Activated CD4-positive, CD25-positive, alpha-beta regulatory T cell treated with anti-CD3 and anti-CD28 coated beads, Interleukin-2, amount 50 U/mL, for 16 hours (primary cell): ENCODE measurements around the gene NBPF6.
"Not testable (repeated sequence)": the region's sequence is repeated elsewhere in the genome, so short reads cannot be mapped to it uniquely, and the experiment has no call there.

Source experiments
- DNase-seq: peaks from one replicate; pipeline ENCODE4 v3.0.0-alpha.2; 2020; ENCODE audit warnings: low read depth, low spot score

Gene NBPF6

DNA sequence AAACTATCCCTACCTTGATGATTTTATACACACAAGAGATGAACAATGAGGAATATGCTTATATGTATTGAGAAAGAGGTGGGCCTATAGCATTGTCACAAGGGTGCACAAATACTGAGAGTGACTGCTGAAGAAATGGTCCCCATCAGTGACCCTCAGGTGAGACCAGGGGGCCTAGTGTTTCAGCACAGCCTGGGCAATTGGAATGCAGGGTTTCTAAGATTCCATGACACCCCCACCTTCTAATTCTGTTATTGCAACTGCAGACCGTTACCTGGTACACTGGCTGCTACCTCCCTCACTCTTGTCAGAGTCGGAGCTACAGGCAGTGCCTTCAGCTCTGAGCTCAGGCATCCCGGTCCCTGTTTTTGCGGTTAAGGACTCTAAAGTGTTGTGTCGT lies at the start of gene NBPF6:
Gene NBPF6, plus strand, starts transcription at position 301 of the 400 bp plus-strand sequence. CDS start 259 bp downstream, outside the sequence.
- DNase-seq = not testable (repeated sequence)

DNA sequence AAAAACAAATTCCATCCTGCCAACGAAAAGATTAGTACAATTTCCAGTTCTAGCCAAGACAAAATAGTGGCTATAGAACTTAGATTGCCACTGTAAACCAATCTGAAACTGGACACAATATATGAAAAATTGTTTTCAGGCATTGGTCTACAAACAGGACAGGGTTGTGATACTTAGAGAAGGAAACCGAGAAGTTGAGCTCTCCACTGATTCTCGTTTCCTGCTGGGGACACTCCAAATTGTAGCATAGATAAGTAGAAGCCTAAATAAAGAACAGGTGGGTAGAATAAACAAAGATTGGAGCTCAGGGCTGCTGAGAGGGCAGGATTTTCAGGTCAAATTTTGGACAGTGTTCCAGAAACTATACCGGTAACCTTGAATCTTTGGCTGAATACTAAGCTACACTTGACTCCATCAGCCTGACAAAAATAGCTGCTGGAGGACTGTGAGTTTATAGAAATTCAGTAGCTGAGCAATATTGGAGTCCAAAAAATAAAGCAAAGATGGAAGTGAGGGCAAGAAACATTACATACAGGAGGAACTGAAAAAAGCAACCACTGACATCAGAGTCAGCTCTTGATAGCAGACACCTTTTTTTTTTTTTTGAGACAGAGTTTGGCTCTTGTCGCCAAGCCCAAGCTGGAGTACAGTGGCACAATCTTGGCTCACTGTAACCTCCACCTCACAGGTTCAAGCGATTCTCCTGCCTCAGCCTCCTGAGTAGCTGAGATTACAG lies 38.9 kb upstream of the NBPF6 start:
- DNase-seq = not testable (repeated sequence)

DNA sequence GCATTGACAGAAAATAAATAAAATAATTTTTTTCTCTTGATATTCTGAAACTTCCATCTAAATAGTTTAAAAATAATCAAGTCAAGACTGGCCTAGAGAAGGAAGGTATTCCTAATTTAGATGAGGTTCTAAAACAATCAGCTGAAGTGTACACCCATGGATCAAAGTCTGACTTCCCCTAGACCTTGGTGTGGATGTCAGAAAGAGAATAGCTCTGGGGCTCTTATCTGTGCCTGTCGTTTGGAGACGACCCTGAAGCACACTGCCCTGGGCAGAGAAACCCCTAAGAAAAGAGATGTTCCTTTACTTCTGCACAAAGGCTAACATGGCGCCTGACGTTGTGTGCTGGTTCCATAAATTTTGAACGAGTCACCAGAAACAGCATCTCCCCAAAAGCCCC lies 30.0 kb upstream of the NBPF6 start:
- not testable (repeated sequence) for DNase-seq

DNA sequence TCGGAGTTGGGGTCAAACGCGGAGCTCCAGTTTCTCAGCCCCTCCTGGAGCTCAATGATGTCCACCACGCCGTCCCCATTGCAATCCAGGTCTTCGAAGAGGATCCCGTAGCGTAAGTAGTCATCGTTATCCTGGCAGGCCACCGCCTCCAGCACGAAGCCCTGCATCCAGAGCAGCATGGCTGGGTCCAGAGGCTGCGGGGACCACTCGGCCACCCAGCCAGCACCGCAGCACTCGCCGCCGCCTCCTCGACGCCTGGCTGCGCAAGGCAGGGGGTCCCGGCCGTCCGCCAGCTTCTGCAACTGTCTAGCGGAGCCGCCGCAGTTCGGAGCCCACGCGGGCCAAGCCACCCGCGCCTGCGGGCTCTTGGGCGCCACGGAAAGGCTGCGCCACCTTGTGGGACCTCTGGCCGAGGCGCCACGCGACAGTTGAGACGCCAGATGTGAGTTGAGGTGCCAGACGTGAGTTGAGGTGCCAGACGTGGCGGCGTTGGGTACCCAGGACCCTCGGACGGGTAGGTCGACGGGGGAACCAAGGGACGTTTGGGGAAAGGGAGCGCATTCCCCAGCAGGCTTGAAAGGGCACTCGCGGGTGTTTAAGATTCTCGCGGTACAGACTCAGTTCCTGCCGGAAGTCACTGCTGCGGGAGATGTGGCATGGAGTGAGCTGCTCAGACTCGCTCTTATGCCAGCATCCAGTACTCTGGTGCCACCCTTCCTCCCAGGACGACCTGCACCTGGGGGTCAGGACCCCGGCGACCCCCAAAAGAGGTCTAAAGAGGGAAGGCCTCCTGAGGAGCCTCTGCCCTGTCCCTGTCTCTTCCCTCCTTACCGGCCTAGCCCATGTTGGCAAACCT lies 28.9 kb upstream of the NBPF6 start:
- DNase-seq = not testable (repeated sequence)

DNA sequence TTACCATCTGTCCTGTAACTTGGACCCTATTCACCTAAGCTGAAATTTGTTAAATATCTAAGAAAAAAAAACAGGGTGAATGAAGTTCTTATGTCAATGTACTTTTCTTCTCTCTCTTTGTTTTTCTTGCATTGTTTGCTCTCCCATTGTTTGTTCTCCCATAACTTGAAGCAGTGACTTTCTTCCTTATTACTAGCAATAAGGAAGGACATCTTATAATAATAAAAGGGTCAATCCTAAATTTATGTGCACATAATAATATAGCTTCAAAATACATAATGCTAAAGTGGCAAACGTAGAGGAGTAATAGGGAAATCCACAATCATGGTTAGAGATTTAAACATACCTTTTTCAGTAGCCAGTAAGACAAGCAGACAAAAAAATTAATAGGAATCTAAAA lies 23.3 kb upstream of the NBPF6 start:
- not testable (repeated sequence) for DNase-seq

DNA sequence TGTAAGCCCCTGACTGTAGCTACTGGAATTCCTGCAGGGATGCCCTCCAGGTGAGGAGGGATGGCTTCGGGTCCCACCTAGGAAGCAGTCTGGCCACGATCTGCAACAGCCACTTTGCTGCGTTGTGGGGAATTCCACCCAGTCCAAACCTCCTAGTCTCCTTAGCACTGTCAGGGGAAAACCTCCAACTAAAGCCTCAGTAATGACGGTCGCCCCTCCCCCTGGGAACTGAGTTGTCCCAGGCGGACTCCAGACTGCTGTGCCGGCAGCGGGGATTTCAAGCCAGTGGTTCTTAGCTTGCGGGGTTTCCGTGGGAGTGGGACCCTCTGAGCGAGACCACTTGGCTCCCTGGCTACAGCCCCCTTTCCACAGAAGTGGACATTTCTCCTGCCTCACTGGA lies 18.1 kb upstream of the NBPF6 start:
- DNase-seq = not testable (repeated sequence)

DNA sequence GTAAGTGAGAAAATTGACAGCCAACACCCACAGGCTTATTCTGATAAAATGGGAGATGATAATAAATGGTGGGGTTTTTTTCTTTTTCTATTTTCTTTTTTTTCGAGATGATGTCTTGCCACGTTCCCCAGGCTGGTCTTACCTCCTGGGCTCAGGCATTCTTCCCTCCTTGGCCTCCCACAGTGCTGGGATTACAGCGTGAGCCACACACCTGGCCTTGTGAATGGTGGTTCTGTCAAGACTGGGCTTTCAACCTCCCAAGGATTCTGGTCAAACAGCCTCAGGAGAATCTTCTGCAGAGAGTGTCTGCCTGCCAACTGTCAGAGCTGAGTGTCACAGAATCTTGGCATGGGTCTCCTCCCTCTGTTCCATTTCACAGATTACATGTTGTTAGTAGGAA lies 16.7 kb upstream of the NBPF6 start:
- DNase-seq = not testable (repeated sequence)

DNA sequence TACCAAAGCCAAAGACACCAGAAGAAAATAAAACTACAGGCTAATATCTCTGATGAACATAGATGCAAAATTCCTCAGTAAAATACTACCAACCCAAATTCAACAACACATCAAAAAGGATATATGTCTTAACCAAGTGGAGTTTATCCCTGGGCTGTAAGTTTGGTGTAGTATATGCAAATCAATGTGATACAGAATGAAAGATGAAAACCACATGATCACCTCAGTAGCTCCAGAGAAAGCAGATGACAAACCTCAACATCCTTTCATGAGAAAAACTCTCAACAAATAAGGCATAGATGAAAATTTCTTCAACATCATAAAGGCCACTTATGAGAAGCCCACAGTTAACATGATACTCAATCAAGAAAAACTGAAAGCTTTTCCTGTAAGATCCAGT lies 11.6 kb upstream of the NBPF6 start:
- DNase-seq = not testable (repeated sequence)

DNA sequence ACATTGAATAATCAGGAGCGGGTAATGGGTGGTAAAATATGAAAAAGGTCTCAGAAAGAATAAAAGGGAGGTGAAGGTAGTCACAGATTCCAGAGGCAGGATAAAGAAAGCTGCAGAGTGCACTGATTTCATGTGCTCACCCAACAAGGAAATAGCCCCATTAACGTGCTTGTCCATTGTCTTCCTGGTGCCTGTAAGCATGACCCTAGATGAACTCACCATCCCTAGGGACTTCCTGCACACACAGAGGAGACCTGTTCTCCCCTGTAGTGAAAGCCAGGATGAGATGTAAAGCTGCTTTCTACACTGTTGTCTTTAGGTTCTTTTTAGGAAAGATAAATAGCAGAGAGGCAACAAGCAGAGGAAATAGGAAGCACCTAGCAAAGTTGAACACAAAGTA lies 4.4 kb downstream of the NBPF6 start:
- not testable (repeated sequence) for DNase-seq

GRCh38 chr1:108458661-108459060 lies 8.5 kb downstream of the NBPF6 start:
- DNase-seq = not testable (repeated sequence)

DNA sequence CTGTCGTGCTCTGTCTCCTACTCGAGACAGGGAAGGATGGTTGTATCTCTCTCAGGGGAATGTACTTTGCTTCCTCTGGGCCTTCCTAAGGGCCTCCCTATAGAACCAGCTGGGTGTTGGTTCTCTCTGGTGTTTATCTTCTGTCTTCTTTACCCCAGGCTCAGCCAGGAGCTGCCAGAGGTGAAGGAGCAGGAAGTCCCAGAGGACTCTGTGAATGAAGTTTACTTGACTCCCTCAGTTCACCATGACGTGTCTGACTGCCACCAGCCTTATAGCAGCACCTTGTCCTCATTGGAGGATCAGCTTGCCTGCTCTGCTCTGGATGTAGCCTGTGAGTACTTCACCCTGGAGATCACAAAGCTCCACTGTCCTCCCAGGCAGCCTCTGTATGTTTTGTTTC lies 11.6 kb downstream of the NBPF6 start:
- not testable (repeated sequence) for DNase-seq

- not testable (repeated sequence) for DNase-seq
Measured at GRCh38 chr1:108463962-108464361, 13.8 kb downstream of the NBPF6 start.

- DNase-seq = not testable (repeated sequence)
Measured at GRCh38 chr1:108466166-108466565, 16.0 kb downstream of the NBPF6 start.

- not testable (repeated sequence) for DNase-seq
Measured at GRCh38 chr1:108467155-108467554, 17.0 kb downstream of the NBPF6 start.

GRCh38 chr1:108470750-108471149 lies 20.6 kb downstream of the NBPF6 start:
- DNase-seq = not testable (repeated sequence)

DNA sequence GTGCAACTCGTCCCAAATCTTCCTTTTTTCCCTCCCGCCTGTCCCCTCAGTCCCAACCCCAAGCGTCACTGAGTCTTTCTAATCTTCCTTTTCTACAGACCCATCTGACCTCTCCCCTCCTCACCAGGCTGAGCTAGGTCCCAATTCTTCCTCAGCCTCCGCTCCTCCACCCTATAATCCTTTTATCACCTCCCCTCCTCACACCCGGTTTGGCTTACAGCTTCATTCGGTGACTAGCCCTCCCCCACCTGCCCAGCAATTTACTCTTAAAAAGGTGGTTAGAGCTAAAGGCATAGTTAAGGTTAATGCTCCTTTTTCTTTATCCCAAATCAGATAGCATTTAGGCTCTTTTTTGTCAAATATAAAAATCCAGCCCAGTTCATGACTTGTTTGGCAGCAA lies 24.4 kb downstream of the NBPF6 start:
- not testable (repeated sequence) for DNase-seq

DNA sequence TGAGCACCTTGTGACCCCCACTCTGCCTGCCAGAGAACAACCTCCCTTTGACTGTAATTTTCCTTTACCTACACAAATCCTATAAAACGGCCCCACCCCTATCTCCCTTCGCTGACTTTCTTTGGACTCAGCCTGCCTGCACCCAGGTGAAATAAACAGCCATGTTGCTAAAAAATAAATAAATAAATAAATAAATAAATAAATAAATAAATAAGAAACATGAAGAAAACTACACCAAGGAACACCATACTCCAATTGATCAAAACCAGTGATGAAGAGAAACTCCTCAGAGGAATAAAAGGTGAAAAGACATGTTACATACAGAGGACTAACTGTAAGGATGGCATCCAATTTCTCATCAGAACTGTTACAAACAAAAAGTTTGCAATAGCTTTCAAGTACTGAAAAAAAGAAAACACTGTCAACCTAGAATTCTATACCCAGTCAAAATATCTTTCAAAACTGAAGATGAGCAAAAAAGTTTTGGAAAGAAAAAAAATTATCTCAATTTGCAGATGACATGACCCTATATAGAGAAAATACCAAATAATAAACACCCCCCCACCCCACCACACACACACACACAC lies 28.4 kb downstream of the NBPF6 start:
- DNase-seq = no peak

DNA sequence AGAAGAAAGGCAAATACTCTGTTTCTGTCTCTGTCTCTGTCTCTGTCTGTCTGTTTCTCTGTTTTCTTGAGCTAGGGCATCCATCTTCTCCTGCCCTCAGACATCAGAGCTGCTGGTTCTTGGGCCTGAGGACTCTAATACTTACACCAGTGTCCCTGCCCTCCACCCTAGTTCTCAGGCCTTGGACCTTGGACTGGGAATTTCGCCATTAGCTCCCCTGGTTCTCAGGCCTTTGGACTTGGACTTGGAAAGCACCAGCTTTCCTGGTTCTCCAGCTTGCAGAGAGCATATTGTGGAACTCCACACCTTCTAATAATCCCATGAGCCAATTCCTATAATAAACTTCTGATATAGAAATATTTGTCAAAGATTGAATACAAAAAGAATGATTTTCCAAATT lies 32.6 kb downstream of the NBPF6 start:
- no peak for DNase-seq

DNA sequence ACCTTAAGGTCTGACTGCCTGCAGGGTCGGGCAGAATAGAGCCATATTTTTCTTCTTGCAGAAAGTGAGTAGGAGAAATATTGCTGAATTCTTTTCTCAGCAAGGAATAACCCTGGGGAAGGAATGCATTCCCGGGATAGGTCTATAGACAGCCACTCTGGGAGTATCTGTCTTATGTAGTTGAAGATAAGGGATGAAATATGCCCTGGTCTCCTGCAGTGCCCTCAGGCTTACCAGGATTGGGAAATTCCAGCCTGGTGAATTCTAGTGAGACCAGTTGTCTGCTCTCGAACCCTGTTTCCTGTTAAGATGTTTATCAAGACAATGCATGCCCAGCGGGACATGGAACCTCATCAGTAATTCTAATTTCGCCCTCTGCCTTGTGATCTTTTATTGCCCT lies 35.8 kb downstream of the NBPF6 start:
- not testable (repeated sequence) for DNase-seq

- not testable (repeated sequence) for DNase-seq
Measured at GRCh38 chr1:108486707-108487106, 36.6 kb downstream of the NBPF6 start.

- DNase-seq = not testable (repeated sequence)
Measured at GRCh38 chr1:108495008-108495407, 44.9 kb downstream of the NBPF6 start.

DNA sequence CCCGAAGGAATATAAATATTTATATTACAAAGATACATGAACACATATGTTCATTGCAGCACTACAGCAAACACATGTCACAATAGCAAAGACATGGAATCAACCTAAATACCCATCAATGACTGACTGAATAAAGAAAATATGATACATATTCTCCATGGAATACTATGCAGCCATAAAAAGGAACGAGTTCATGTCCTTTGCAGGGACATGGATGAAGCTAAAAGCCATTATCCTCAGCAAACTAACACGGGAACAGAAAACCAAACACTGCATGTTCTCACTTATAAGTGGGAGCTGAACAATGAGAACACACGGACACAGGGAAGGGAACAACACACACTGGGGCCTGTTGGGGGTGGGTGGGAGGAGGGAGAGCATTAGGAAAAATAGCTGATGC lies 46.7 kb downstream of the NBPF6 start:
- not testable (repeated sequence) for DNase-seq
